Measurements from ENCODE around the gene GNAS-AS1. TPM values are rescaled to one million over a fixed set of nuclear protein-coding genes. Genes with fewer than 3 reads are reported as not detected.

Gene GNAS-AS1
- total RNA-seq, 1 donor from 2014 or later, result 0.25 TPM

- H3K4me3 ChIP-seq, result peak overlapping the region; percentile 91
- H3K9me3 ChIP-seq (replicated peaks), result peaks cover 6% of the 10 kb centered on the region
- intact Hi-C loops (cut with micrococcal nuclease), result no loop called here
- peak overlapping the region; percentile 98 for H3K27ac ChIP-seq (replicated peaks)
- DNase-seq, result no peak
- peaks cover 35% of the 10 kb centered on the region for H3K4me1 ChIP-seq
- no peaks in the 10 kb centered on the region for H3K36me3 ChIP-seq
- TF ChIP-seq CTCF (IDR thresholded peaks at IDR 0.05; ENCODE audit: borderline replicate concordance), result no peak
- H3K27me3 ChIP-seq (ENCODE audit: low read depth), result no peaks in the 10 kb centered on the region
These were observed 38.6 kb upstream of the GNAS-AS1 start for GRCh38 chr20:58889334-58889760.

- Histone ChIP-seq H3K4me3 (peak overlapping the region; percentile 91), H3K4me1 (peaks cover 28% of the 10 kb centered on the region), H3K9me3 (replicated peaks) (peaks cover 6% of the 10 kb centered on the region), H3K27ac (replicated peaks) (peak overlapping the region; percentile 98), H3K27me3 (ENCODE audit: low read depth) (no peaks in the 10 kb centered on the region), H3K36me3 (no peaks in the 10 kb centered on the region)
- DNase-seq, result peak; percentile 85
- intact Hi-C loops (cut with micrococcal nuclease), result no loop called here
- TF ChIP-seq CTCF (IDR thresholded peaks at IDR 0.05; ENCODE audit: borderline replicate concordance), result no peak
These were observed 38.0 kb upstream of the GNAS-AS1 start for GRCh38 chr20:58888521-58889333.

GRCh38 chr20:58888103-58888502 lies 37.4 kb upstream of the GNAS-AS1 start:
- Histone ChIP-seq H3K27me3 (ENCODE audit: low read depth) (no peaks in the 10 kb centered on the region), H3K4me3 (peak overlapping the region; percentile 91), H3K9me3 (replicated peaks) (peaks cover 6% of the 10 kb centered on the region), H3K36me3 (no peaks in the 10 kb centered on the region), H3K27ac (replicated peaks) (peak overlapping the region; percentile 98), H3K4me1 (peaks cover 22% of the 10 kb centered on the region)
- intact Hi-C loops (cut with micrococcal nuclease), result no loop called here
- no peak for TF ChIP-seq CTCF (IDR thresholded peaks at IDR 0.05; ENCODE audit: borderline replicate concordance)
- DNase-seq, result no peak

GRCh38 chr20:58886546-58886945 lies 35.8 kb upstream of the GNAS-AS1 start:
- H3K27ac ChIP-seq (replicated peaks), result no peak overlapping the region
- H3K9me3 ChIP-seq (replicated peaks), result peaks cover 6% of the 10 kb centered on the region
- TF ChIP-seq CTCF (IDR thresholded peaks at IDR 0.05; ENCODE audit: borderline replicate concordance), result no peak
- no peak overlapping the region for H3K4me3 ChIP-seq
- peaks cover 15% of the 10 kb centered on the region for H3K4me1 ChIP-seq
- no peak for DNase-seq
- intact Hi-C loops (cut with micrococcal nuclease), result no loop called here
- H3K36me3 ChIP-seq, result no peaks in the 10 kb centered on the region
- no peaks in the 10 kb centered on the region for H3K27me3 ChIP-seq (ENCODE audit: low read depth)

- no peak overlapping the region for H3K4me3 ChIP-seq
- no peak for TF ChIP-seq CTCF (IDR thresholded peaks at IDR 0.05; ENCODE audit: borderline replicate concordance)
- peaks cover 8% of the 10 kb centered on the region for H3K4me1 ChIP-seq
- H3K27ac ChIP-seq (replicated peaks), result no peak overlapping the region
- no peak for DNase-seq
- no peaks in the 10 kb centered on the region for H3K36me3 ChIP-seq
- peaks cover 6% of the 10 kb centered on the region for H3K9me3 ChIP-seq (replicated peaks)
- H3K27me3 ChIP-seq (ENCODE audit: low read depth), result no peaks in the 10 kb centered on the region
- intact Hi-C loops (cut with micrococcal nuclease), result no loop called here
These were observed 34.3 kb upstream of the GNAS-AS1 start for GRCh38 chr20:58884966-58885365.

Data from left ventricle myocardium inferior (tissue), 1 donor.